Smooth muscle cell (in vitro differentiated cells): ENCODE measurements around the gene EDIL3. TPM values are rescaled to one million over a fixed set of nuclear protein-coding genes. Genes with fewer than 3 reads are reported as not detected.
"Not testable (repeated sequence)": the region's sequence is repeated elsewhere in the genome, so short reads cannot be mapped to it uniquely, and the experiment has no call there.

ENCODE experiments used
- DNase-seq: peaks from one replicate; lab custom pipeline; 2025; ENCODE audit not compliant: unreplicated experiment; lab: John Stamatoyannopoulos, UW
- H2AFZ ChIP-seq: fragments of 200-600 bp; sonication (generic); 2 replicates; pipeline ENCODE4 v1.6.0; 2016; ENCODE audit warnings: antibody characterized with exemption, low read depth, mild to moderate bottlenecking
- H3F3A ChIP-seq: fragments of 200-600 bp; sonication (generic); 2 replicates; pipeline ENCODE4 v1.6.0; 2017; ENCODE audit warnings: antibody characterized with exemption, low read depth
- H3K27ac ChIP-seq: fragments of 200-600 bp; sonication (generic); 2 replicates; pipeline ENCODE4 v1.5.1; 2016; ENCODE audit warnings: low read depth, mild to moderate bottlenecking
- H3K27me3 ChIP-seq: fragments of 200-600 bp; sonication (generic); 2 replicates; pipeline ENCODE4 v1.6.1; 2016; ENCODE audit warnings: low read depth, mild to moderate bottlenecking
- H3K36me3 ChIP-seq: fragments of 200-600 bp; sonication (generic); 2 replicates; pipeline ENCODE4 v1.5.1; 2016; ENCODE audit warnings: low read depth
- H3K4me1 ChIP-seq: fragments of 200-600 bp; sonication (generic); 2 replicates; pipeline ENCODE4 v1.5.1; 2016; ENCODE audit warnings: low read depth
- H3K4me2 ChIP-seq: fragments of 200-600 bp; sonication (generic); 2 replicates; pipeline ENCODE4 v1.6.0; 2016; ENCODE audit warnings: mild to moderate bottlenecking
- H3K4me3 ChIP-seq: fragments of 200-600 bp; sonication (generic); 2 replicates; pipeline ENCODE4 v1.5.1; 2016; ENCODE audit warnings: mild to moderate bottlenecking
- H3K79me2 ChIP-seq: fragments of 200-600 bp; sonication (generic); 2 replicates; pipeline ENCODE4 v1.6.0; 2016; ENCODE audit warnings: low read depth, mild to moderate bottlenecking
- H3K9ac ChIP-seq: fragments of 200-600 bp; sonication (generic); 2 replicates; pipeline ENCODE4 v1.6.0; 2016; ENCODE audit warnings: low read depth
- H3K9me3 ChIP-seq: fragments of 200-600 bp; sonication (generic); replicated peaks from 2 replicates; pipeline ENCODE4 v1.5.1; 2016; ENCODE audit warnings: low read depth
- H4K20me1 ChIP-seq: fragments of 200-600 bp; sonication (generic); 2 replicates; pipeline ENCODE4 v1.6.0; 2016; ENCODE audit warnings: low read depth
- CTCF ChIP-seq: fragments of 200-600 bp; sonication (generic); IDR thresholded peaks from 2 replicates; pipeline ENCODE4 v1.5.1; 2017; ENCODE audit warnings: borderline replicate concordance, mild to moderate bottlenecking, antibody characterized with exemption; ENCODE audit not compliant: insufficient read depth, poor library complexity, severe bottlenecking
- WGBS: methylation state at CpG from one replicate; pipeline ENCODE4 v1.1.7; 2016; ENCODE audit warnings: low lambda C conversion rate; 5-methylcytosine and 5-hydroxymethylcytosine counted together
- polyA plus RNA-seq: library from polyadenylated mRNA; unstranded; fragments of >200 nt; fragmentation: Nextera tagmentation; extraction: Ambion mirVana; gene quantifications from 2 replicates; pipeline ENCODE4 v1.2.1, GENCODE V29; 2016
- total RNA-seq: library from RNA; depleted of rRNA; stranded (reverse); fragments of >200 nt; gene quantifications from 2 replicates; pipeline ENCODE4 v1.2.3, GENCODE V29; 2014

EDIL3 gene
- total and polyA plus RNA-seq, 2 experiments from 2014 or later = 98.4 to 119 TPM

- Histone ChIP-seq H3K36me3 (no peaks in the 10 kb centered on the region), H2AFZ (no peak overlapping the region), H3K4me3 (no peak overlapping the region), H3K9me3 (no peaks in the 10 kb centered on the region), H3K27ac (no peak overlapping the region), H3K79me2 (no peaks in the 10 kb centered on the region), H3K9ac (no peak overlapping the region), H3K27me3 (no peaks in the 10 kb centered on the region), H3K4me1 (no peaks in the 10 kb centered on the region), H4K20me1 (no peaks in the 10 kb centered on the region), H3K4me2 (no peak overlapping the region), H3F3A (no peaks in the 10 kb centered on the region)
- no peak for DNase-seq
- TF ChIP-seq CTCF = no peak
- WGBS = 93% methylated on average over 3 of the region's 3 CpGs
Observed at GRCh38 chr5:84045964-84046363, 338.7 kb downstream of the EDIL3 start.

GRCh38 chr5:84036842-84037241, 347.8 kb downstream of the EDIL3 start:
- Histone ChIP-seq H3K4me1 (no peaks in the 10 kb centered on the region), H4K20me1 (no peaks in the 10 kb centered on the region), H3K9me3 (no peaks in the 10 kb centered on the region), H3K27ac (no peak overlapping the region), H3K27me3 (no peaks in the 10 kb centered on the region), H2AFZ (no peak overlapping the region), H3K4me3 (no peak overlapping the region), H3K79me2 (no peaks in the 10 kb centered on the region), H3K36me3 (no peaks in the 10 kb centered on the region), H3K4me2 (no peak overlapping the region), H3F3A (no peaks in the 10 kb centered on the region), H3K9ac (no peak overlapping the region)
- no peak for TF ChIP-seq CTCF
- DNase-seq = no peak
- 96% methylated on average over 1 of the region's 1 CpG for WGBS

GRCh38 chr5:84032324-84032723, 352.4 kb downstream of the EDIL3 start:
- Histone ChIP-seq H3K4me3 (no peak overlapping the region), H3K36me3 (peaks cover 10% of the 10 kb centered on the region), H4K20me1 (no peaks in the 10 kb centered on the region), H3K4me1 (no peaks in the 10 kb centered on the region), H3K9me3 (no peaks in the 10 kb centered on the region), H3K4me2 (no peak overlapping the region), H3K9ac (no peak overlapping the region), H2AFZ (no peak overlapping the region), H3F3A (no peaks in the 10 kb centered on the region), H3K27ac (no peak overlapping the region), H3K79me2 (no peaks in the 10 kb centered on the region), H3K27me3 (no peaks in the 10 kb centered on the region)
- no peak for DNase-seq
- no peak for TF ChIP-seq CTCF

- no peak for TF ChIP-seq CTCF
- Histone ChIP-seq H3K27ac (no peak overlapping the region), H3K9ac (no peak overlapping the region), H3K4me1 (no peaks in the 10 kb centered on the region), H3K9me3 (no peaks in the 10 kb centered on the region), H2AFZ (no peak overlapping the region), H3K27me3 (no peaks in the 10 kb centered on the region), H3K36me3 (peaks cover 10% of the 10 kb centered on the region), H4K20me1 (no peaks in the 10 kb centered on the region), H3K4me2 (no peak overlapping the region), H3K4me3 (no peak overlapping the region), H3F3A (no peaks in the 10 kb centered on the region), H3K79me2 (no peaks in the 10 kb centered on the region)
- DNase-seq = no peak
- WGBS = 69% methylated on average over 4 of the region's 4 CpGs
Observed at GRCh38 chr5:84028093-84028492, 356.6 kb downstream of the EDIL3 start.

- not testable (repeated sequence) for H3F3A ChIP-seq, H2AFZ ChIP-seq, H3K4me2 ChIP-seq, H3K4me1 ChIP-seq, H3K36me3 ChIP-seq, H3K27ac ChIP-seq, H3K4me3 ChIP-seq, H3K9ac ChIP-seq, H3K9me3 ChIP-seq, H3K27me3 ChIP-seq, H4K20me1 ChIP-seq, DNase-seq, H3K79me2 ChIP-seq
- 83% methylated on average over 3 of the region's 3 CpGs for WGBS
Observed at GRCh38 chr5:84018521-84018920, 366.2 kb downstream of the EDIL3 start.
